Vagina (tissue), 2 donors: ENCODE results near the gene ALAD. TPM values are rescaled to one million over a fixed set of nuclear protein-coding genes. Genes with fewer than 3 reads are reported as not detected.
"Not testable (repeated sequence)": the region's sequence is repeated elsewhere in the genome, so short reads cannot be mapped to it uniquely, and the experiment has no call there.

Source experiments
- DNase-seq, 2 donors: peaks; one replicate each; pipeline ENCODE4 v3.0.0-alpha.2; 2017; ENCODE audit errors: extremely low spot score in 2 of 2
- H3K27ac ChIP-seq: fragments of 200-600 bp; sonication (generic); one replicate; pipeline ENCODE4 v1.5.1; 2019
- H3K27me3 ChIP-seq: fragments of 200-600 bp; sonication (generic); one replicate; pipeline ENCODE4 v1.5.1; 2019
- H3K36me3 ChIP-seq, 2 donors: fragments of 200-600 bp; sonication (generic); one replicate each; pipeline ENCODE4 v1.5.1; 2017 to 2019
- H3K4me1 ChIP-seq: fragments of 200-600 bp; sonication (generic); one replicate; pipeline ENCODE4 v1.5.1; 2019
- H3K4me3 ChIP-seq, 2 donors: fragments of 200-600 bp; sonication (generic); 1 replicate in 1 of 2; 2 replicates in 1 of 2; pipeline ENCODE4 v1.5.1; 2016 to 2019
- H3K9me3 ChIP-seq: fragments of 200-600 bp; sonication (generic); one replicate; pipeline ENCODE4 v1.5.1; 2019
- CTCF ChIP-seq, 3 experiments: fragments of 450-650 bp in 2 of 3; fragments of 200-600 bp in 1 of 3; sonication (generic) in 1 of 3; IDR thresholded peaks; one replicate each; pipeline ENCODE4 v1.5.1; 2017 to 2019; ENCODE audit warnings: antibody characterized with exemption in 3 of 3, mild to moderate bottlenecking in 2 of 3, moderate library complexity in 2 of 3
- POLR2A ChIP-seq, 2 donors: fragments of 450-650 bp; IDR thresholded peaks; one replicate each; pipeline ENCODE4 v1.6.1; 2017; ENCODE audit warnings: antibody characterized with exemption in 2 of 2, mild to moderate bottlenecking in 2 of 2, moderate library complexity in 2 of 2
- POLR2AphosphoS5 ChIP-seq, 2 donors: sonication (generic); formaldehyde crosslinking; IDR thresholded peaks; one replicate each; pipeline ENCODE4 v1.9.0; 2017; ENCODE audit warnings: antibody characterized with exemption in 2 of 2, mild to moderate bottlenecking in 2 of 2, low read depth in 1 of 2; ENCODE audit not compliant: insufficient read depth in 1 of 2
- intact Hi-C: fragments of 100-400 bp; cut with DNase I; formaldehyde crosslinking; loops from one replicate; pipeline ENCODE4 v1.15.1; 2023
- total RNA-seq: library from RNA; depleted of rRNA; stranded (reverse); fragments of >200 nt; gene quantifications from one replicate; pipeline ENCODE4 v1.2.3, GENCODE V29; 2016

Gene ALAD
- total RNA-seq, 1 donor from 2014 or later, result 29.5 TPM

- DNase-seq, result no peak
- no peaks in the 10 kb centered on the region for H3K9me3 ChIP-seq
- no peak for TF ChIP-seq CTCF (IDR thresholded peaks at IDR 0.05)
- no peak for TF ChIP-seq POLR2A (IDR thresholded peaks at IDR 0.05)
- TF ChIP-seq POLR2AphosphoS5 (IDR thresholded peaks at IDR 0.05; ENCODE audit: insufficient read depth in 1 of 2, low read depth in 1 of 2), result no peak
- intact Hi-C loops, result no loop called here
- H3K27ac ChIP-seq, result no peak overlapping the region
- no peaks in the 10 kb centered on the region for H3K27me3 ChIP-seq
- H3K36me3 ChIP-seq, result peaks cover 0 to 9% of the 10 kb centered on the region in 2 donors
- no peak overlapping the region for H3K4me3 ChIP-seq
- H3K4me1 ChIP-seq, result no peaks in the 10 kb centered on the region
Observed at GRCh38 chr9:113368348-113368981, 32.6 kb downstream of the ALAD start.

DNA sequence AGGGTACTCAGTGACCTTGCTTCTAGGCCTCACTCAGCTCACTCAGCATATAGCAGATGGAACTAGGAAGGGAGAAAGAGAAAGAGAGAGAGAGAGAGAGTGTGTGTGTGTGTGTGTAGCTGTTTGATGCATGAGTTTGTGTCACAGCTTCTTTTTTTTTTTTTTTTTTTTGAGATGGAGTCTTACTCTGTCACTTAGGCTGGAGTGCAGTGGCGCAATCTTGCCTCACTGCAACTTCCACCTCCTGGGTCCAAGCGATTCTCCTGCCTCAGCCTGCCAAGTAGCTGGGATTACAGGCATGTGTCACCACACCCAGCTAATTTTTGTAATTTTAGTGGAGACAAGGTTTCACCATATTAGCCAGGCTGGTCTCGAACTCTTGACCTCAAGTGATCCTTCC is 35.4 kb downstream of the ALAD start:
- H3K9me3 ChIP-seq, H3K27me3 ChIP-seq, H3K4me1 ChIP-seq, H3K4me3 ChIP-seq, H3K36me3 ChIP-seq, DNase-seq, intact Hi-C loops, H3K27ac ChIP-seq: not testable (repeated sequence)

- no peaks in the 10 kb centered on the region for H3K9me3 ChIP-seq
- intact Hi-C loops, result no loop called here
- DNase-seq, result no peak
- H3K27me3 ChIP-seq, result no peaks in the 10 kb centered on the region
- H3K27ac ChIP-seq, result no peak overlapping the region
- no peaks in the 10 kb centered on the region for H3K36me3 ChIP-seq
- no peak for TF ChIP-seq POLR2AphosphoS5 (IDR thresholded peaks at IDR 0.05; ENCODE audit: insufficient read depth in 1 of 2, low read depth in 1 of 2)
- TF ChIP-seq CTCF (IDR thresholded peaks at IDR 0.05), result no peak
- no peak for TF ChIP-seq POLR2A (IDR thresholded peaks at IDR 0.05)
- H3K4me3 ChIP-seq, result no peak overlapping the region
- H3K4me1 ChIP-seq, result no peaks in the 10 kb centered on the region
Observed at GRCh38 chr9:113364951-113365350, 36.1 kb downstream of the ALAD start.

GRCh38 chr9:113363336-113363735 is 37.7 kb downstream of the ALAD start:
- Histone ChIP-seq H3K36me3 (no peaks in the 10 kb centered on the region), H3K27ac (no peak overlapping the region), H3K4me3 (no peak overlapping the region), H3K9me3 (no peaks in the 10 kb centered on the region), H3K4me1 (no peaks in the 10 kb centered on the region), H3K27me3 (no peaks in the 10 kb centered on the region)
- intact Hi-C loops, result no loop called here
- no peak for DNase-seq
- TF ChIP-seq POLR2A (IDR thresholded peaks at IDR 0.05) (no peak), CTCF (IDR thresholded peaks at IDR 0.05) (no peak), POLR2AphosphoS5 (IDR thresholded peaks at IDR 0.05; ENCODE audit: insufficient read depth in 1 of 2, low read depth in 1 of 2) (no peak)

DNA sequence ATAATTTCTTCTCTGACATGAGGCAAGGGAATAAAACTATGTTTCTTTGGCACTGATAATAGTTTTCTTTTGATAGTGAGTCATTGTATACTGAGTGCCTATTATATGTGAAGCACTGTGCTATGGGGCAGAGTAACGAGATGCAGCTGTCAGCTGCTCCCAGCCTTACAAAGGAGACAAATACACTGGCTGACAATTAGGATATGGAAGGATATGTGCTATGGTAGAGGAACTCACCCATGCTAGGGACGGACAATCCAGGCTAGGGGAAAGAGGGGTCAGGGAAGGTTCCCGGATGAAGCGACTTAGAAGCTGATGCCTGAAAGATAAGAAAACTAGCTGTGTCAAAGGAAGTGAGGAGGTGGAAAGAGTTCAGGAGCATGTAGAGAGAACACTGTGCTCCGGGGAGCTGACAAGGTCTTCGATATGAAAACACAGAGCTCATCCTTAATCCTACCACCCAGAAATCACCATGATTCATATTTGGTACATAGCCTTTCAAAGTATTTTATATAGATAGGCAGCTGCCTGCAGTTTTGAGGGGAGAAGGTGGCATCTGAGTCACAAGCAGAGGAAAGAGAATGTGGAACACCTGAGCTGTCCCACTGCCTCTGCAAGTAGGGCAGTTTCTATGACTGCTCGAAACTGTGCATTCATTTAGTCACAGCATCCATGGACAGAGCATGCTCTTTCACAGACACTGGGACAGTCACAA is 39.6 kb downstream of the ALAD start:
- H3K4me3 ChIP-seq, result no peak overlapping the region
- no peaks in the 10 kb centered on the region for H3K4me1 ChIP-seq
- H3K36me3 ChIP-seq, result no peaks in the 10 kb centered on the region
- H3K27me3 ChIP-seq, result no peaks in the 10 kb centered on the region
- TF ChIP-seq POLR2A (IDR thresholded peaks at IDR 0.05), result no peak
- TF ChIP-seq POLR2AphosphoS5 (IDR thresholded peaks at IDR 0.05; ENCODE audit: insufficient read depth in 1 of 2, low read depth in 1 of 2), result no peak
- TF ChIP-seq CTCF (IDR thresholded peaks at IDR 0.05), result no peak
- H3K27ac ChIP-seq, result no peak overlapping the region
- no peak for DNase-seq
- H3K9me3 ChIP-seq, result no peaks in the 10 kb centered on the region
- intact Hi-C loops, result no loop called here
